ENCODE measurements around the gene APOB. TPM values are rescaled to one million over a fixed set of nuclear protein-coding genes. Genes with fewer than 3 reads are reported as not detected.

APOB gene, protein sequence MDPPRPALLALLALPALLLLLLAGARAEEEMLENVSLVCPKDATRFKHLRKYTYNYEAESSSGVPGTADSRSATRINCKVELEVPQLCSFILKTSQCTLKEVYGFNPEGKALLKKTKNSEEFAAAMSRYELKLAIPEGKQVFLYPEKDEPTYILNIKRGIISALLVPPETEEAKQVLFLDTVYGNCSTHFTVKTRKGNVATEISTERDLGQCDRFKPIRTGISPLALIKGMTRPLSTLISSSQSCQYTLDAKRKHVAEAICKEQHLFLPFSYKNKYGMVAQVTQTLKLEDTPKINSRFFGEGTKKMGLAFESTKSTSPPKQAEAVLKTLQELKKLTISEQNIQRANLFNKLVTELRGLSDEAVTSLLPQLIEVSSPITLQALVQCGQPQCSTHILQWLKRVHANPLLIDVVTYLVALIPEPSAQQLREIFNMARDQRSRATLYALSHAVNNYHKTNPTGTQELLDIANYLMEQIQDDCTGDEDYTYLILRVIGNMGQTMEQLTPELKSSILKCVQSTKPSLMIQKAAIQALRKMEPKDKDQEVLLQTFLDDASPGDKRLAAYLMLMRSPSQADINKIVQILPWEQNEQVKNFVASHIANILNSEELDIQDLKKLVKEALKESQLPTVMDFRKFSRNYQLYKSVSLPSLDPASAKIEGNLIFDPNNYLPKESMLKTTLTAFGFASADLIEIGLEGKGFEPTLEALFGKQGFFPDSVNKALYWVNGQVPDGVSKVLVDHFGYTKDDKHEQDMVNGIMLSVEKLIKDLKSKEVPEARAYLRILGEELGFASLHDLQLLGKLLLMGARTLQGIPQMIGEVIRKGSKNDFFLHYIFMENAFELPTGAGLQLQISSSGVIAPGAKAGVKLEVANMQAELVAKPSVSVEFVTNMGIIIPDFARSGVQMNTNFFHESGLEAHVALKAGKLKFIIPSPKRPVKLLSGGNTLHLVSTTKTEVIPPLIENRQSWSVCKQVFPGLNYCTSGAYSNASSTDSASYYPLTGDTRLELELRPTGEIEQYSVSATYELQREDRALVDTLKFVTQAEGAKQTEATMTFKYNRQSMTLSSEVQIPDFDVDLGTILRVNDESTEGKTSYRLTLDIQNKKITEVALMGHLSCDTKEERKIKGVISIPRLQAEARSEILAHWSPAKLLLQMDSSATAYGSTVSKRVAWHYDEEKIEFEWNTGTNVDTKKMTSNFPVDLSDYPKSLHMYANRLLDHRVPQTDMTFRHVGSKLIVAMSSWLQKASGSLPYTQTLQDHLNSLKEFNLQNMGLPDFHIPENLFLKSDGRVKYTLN (N-terminal part only)
- 10 to 100 TPM in 4 of 10 donors, 1 to 10 TPM in 6; 5.1 to 45.4 (median 9.1) TPM for total RNA-seq
- 1 to 10 TPM in 1 of 2 donors, under 1 TPM in 1; 0.22 to 2.0 TPM for polyA plus RNA-seq
- long read RNA-seq, donor 1, partial matches to known transcripts = 12 of 13 reads
- long read RNA-seq, donor 1, other reads (novel, unspliced or antisense) = 1 of 13 reads
- long read RNA-seq, donor 2, partial matches to known transcripts = 4 of 5 reads
- long read RNA-seq, donor 2, other reads (novel, unspliced or antisense) = 1 of 5 reads
- long read RNA-seq, donor 3, partial matches to known transcripts = 75 of 86 reads
- long read RNA-seq, donor 3, other reads (novel, unspliced or antisense) = 11 of 86 reads

DNA sequence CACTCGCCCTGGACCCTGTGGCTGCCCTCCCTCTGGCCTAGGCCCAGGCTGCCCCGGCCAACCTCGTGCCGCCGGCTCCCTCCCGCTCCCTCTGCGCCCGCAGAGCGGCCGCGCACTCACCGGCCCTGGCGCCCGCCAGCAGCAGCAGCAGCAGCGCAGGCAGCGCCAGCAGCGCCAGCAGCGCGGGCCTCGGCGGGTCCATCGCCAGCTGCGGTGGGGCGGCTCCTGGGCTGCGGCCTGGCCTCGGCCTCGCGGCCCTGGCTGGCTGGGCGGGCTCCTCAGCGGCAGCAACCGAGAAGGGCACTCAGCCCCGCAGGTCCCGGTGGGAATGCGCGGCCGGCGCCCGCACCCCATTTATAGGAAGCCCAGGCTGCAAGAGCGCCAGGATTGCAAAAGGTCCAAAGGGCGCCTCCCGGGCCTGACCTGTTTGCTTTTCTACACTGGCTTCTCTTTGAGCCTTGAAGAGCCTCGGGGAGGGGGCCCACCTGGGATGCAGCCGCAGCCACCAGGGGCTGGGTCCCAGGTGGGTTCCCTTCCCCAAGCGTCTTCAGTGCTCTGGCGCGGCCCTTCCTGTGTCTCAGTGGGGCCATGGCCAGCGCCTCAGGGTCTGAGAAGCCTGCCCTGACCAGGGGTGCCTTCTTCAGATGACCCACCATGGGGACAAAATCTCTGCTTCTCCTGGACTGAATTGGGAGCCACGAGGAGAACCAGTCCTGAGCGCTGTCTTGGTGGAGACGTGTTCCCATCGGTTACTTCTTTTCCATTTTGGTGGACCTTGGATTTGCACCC lies at the start of gene APOB:
Gene APOB, minus strand, starts transcription at position 330 of the 789 bp plus-strand sequence. Its CDS starts 128 bp downstream, at position 202.
- ATAC-seq (peak; percentile 42 to 58 (median 52)), DNase-seq (peak in 1 of 2 donors; percentile 29)
- H3K9me3 ChIP-seq = no peaks in the 10 kb centered on the region
- peak within 1 kb of the TSS in 7 of 10 donors; percentile 5 to 44 (median 34) for H3K4me3 ChIP-seq
- 19 to 27% methylated on average over 46 to 51 of the region's 51 CpGs for whole genome bisulfite sequencing, 2 donors
- no peaks in the 10 kb centered on the region for H3K36me3 ChIP-seq
- H3K27ac ChIP-seq = peak within 1 kb of the TSS in 6 of 10 donors; percentile 13 to 48 (median 31)
- TF ChIP-seq, protein P1, sequence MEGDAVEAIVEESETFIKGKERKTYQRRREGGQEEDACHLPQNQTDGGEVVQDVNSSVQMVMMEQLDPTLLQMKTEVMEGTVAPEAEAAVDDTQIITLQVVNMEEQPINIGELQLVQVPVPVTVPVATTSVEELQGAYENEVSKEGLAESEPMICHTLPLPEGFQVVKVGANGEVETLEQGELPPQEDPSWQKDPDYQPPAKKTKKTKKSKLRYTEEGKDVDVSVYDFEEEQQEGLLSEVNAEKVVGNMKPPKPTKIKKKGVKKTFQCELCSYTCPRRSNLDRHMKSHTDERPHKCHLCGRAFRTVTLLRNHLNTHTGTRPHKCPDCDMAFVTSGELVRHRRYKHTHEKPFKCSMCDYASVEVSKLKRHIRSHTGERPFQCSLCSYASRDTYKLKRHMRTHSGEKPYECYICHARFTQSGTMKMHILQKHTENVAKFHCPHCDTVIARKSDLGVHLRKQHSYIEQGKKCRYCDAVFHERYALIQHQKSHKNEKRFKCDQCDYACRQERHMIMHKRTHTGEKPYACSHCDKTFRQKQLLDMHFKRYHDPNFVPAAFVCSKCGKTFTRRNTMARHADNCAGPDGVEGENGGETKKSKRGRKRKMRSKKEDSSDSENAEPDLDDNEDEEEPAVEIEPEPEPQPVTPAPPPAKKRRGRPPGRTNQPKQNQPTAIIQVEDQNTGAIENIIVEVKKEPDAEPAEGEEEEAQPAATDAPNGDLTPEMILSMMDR (IDR thresholded peaks at IDR 0.05) = no peak
- intact Hi-C loops (cut with DNase I) = loop anchor here (1.0 to 10.0 kb wide), 9 partner anchors 73 to 281 kb away; no protein-coding TSS in a partner anchor
- H3K4me1 ChIP-seq = peaks cover 0 to 19% (median 7%) of the 10 kb centered on the region in 9 donors
- H3K27me3 ChIP-seq = peaks cover 0 to 16% (median 9%) of the 10 kb centered on the region in 7 donors

DNA sequence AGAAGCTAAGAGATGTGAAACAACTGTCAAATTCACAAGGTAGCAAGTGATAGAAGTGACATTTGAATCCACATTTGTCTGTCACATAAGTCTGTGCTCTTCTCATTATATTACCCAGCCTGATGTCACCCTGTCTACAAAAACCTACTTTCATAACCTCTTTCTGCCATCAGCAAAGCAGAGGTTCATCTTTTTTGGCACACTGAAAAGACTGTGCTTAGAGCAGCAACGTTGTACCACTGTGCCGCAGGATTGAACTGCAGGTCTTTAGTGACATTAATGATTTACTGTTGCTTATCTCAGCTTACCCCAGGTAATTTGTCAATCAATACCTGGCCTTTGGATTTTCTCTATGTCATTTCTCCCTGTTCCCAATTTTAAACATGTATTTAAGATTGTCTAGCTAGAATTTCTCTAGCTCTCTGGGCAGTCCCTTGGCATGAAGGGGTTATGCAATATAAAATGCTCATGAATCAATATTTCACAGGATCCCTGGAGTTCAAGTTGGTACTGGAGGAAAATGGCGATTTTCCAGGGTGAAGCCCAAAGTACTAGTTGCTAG lies 48.5 kb upstream of the APOB start:
- whole genome bisulfite sequencing, 2 donors = 70 to 75% methylated on average over 3 of the region's 3 CpGs
- ATAC-seq = no peak
- TF ChIP-seq, protein P1 (IDR thresholded peaks at IDR 0.05) = no peak
- DNase-seq = no peak
- no peak overlapping the region for H3K4me3 ChIP-seq
- H3K27me3 ChIP-seq = no peaks in the 10 kb centered on the region
- H3K4me1 ChIP-seq = no peaks in the 10 kb centered on the region
- H3K9me3 ChIP-seq = no peaks in the 10 kb centered on the region
- H3K36me3 ChIP-seq = no peaks in the 10 kb centered on the region
- intact Hi-C loops (cut with DNase I) = no loop called here
- H3K27ac ChIP-seq = no peak overlapping the region

DNA sequence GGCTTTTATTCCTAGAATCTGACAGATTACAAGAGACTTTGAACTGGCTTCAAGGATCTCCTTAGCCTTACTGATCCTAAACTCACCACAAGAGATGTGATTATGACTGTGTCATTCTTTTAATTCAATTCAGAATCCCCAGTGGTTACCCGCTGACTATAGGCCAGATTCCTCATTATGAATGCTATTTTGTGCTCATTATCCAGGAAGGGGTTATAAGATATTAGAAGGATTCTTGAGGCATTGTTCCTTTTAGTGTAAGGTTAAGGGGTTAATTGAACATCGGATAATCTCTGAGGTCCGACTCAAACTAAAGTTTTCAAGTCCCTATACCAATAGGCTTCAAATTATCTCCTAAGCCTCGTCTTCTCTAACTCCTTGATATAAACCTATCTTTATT lies 40.5 kb upstream of the APOB start:
- H3K4me1 ChIP-seq = no peaks in the 10 kb centered on the region
- WGBS, 2 donors = 71 to 73% methylated on average over 4 of the region's 4 CpGs
- no peaks in the 10 kb centered on the region for H3K36me3 ChIP-seq
- TF ChIP-seq, protein P1 (IDR thresholded peaks at IDR 0.05) = no peak
- intact Hi-C loops (cut with DNase I) = no loop called here
- H3K27me3 ChIP-seq = no peaks in the 10 kb centered on the region
- ATAC-seq (no peak), DNase-seq (no peak)
- H3K9me3 ChIP-seq = peaks cover 0 to 5% (median 0%) of the 10 kb centered on the region in 11 donors
- H3K4me3 ChIP-seq = no peak overlapping the region
- no peak overlapping the region for H3K27ac ChIP-seq
